GM06990 (cell line): ENCODE measurements around the gene SLC8A2.
A peak's percentile ranks its signal among the peaks of the same experiment; 100 is the strongest.

Experiments used
- DNase-seq: peaks from one replicate; pipeline ENCODE4 v3.0.0-alpha.2; 2011; ENCODE audit not compliant: insufficient read length; ENCODE audit errors: extremely low read depth
- H3K27me3 ChIP-seq: replicated peaks from 2 replicates; pipeline ENCODE4 v1.6.0; 2011; ENCODE audit warnings: low read length; ENCODE audit not compliant: control insufficient read depth, insufficient read depth
- H3K36me3 ChIP-seq: 2 replicates; pipeline ENCODE4 v1.5.1; 2011; ENCODE audit warnings: low read length; ENCODE audit not compliant: control insufficient read depth, insufficient read depth
- H3K4me3 ChIP-seq: replicated peaks from 2 replicates; pipeline ENCODE4 v1.5.1; 2011; ENCODE audit warnings: low read depth, mild to moderate bottlenecking, control low read depth, low read length
- CTCF ChIP-seq: IDR thresholded peaks from 2 replicates; pipeline ENCODE4 v1.5.1; 2011; ENCODE audit warnings: low read length, control low read depth, mild to moderate bottlenecking, inconsistent platforms; ENCODE audit not compliant: insufficient read depth, poor library complexity, severe bottlenecking

The SLC8A2 gene

GRCh38 chr19:47483800-47484690, 12.4 kb upstream of the SLC8A2 start, which contains the start of gene KPTN:
Gene KPTN, minus strand, starts transcription at chr19:47484219. Its CDS starts 59 bp downstream, at chr19:47484160.
- DNase-seq, result peak; percentile 94
- peak within 1 kb of the TSS; percentile 72 for H3K4me3 ChIP-seq
- peak; percentile 99 for TF ChIP-seq CTCF
- H3K27me3 ChIP-seq, result no peaks in the 10 kb centered on the region
- H3K36me3 ChIP-seq, result peaks cover 6% of the 10 kb centered on the region

GRCh38 chr19:47483200-47483599, 11.5 kb upstream of the SLC8A2 start:
- H3K36me3 ChIP-seq, result peaks cover 4% of the 10 kb centered on the region
- no peaks in the 10 kb centered on the region for H3K27me3 ChIP-seq
- TF ChIP-seq CTCF, result no peak
- H3K4me3 ChIP-seq, result peak overlapping the region; percentile 72
- DNase-seq, result no peak

GRCh38 chr19:47481460-47482052, 9.9 kb upstream of the SLC8A2 start:
- no peak for TF ChIP-seq CTCF

GRCh38 chr19:47480658-47481057, 9.0 kb upstream of the SLC8A2 start:
- no peak for TF ChIP-seq CTCF
- no peak for DNase-seq
- Histone ChIP-seq H3K4me3 (no peak overlapping the region), H3K36me3 (no peaks in the 10 kb centered on the region; the same call in 1 of the 2 replicates), H3K27me3 (no peaks in the 10 kb centered on the region)

More at GRCh38 chr19:47481460-47482052, 9.9 kb upstream of the SLC8A2 start:
- H3K36me3 ChIP-seq, result no peaks in the 10 kb centered on the region; the same call in none of the 2 replicates
- DNase-seq, result no peak
- H3K4me3 ChIP-seq, result no peak overlapping the region
- H3K27me3 ChIP-seq, result no peaks in the 10 kb centered on the region

GRCh38 chr19:47479701-47480503, 8.2 kb upstream of the SLC8A2 start:
- no peak overlapping the region for H3K4me3 ChIP-seq
- no peaks in the 10 kb centered on the region for H3K27me3 ChIP-seq
- TF ChIP-seq CTCF, result no peak
- H3K36me3 ChIP-seq, result no peaks in the 10 kb centered on the region
- DNase-seq, result no peak
